Activated T-helper 9 cell treated with anti-CD3 and anti-CD28 coated beads, Interleukin-2, amount 50 U/mL, for 16 hours (primary cell): ENCODE data around the gene S100A14.
"Not testable (repeated sequence)": the region's sequence is repeated elsewhere in the genome, so short reads cannot be mapped to it uniquely, and the experiment has no call there.

Source experiments
- DNase-seq: peaks from one replicate; pipeline ENCODE4 v3.0.0-alpha.2; 2020; ENCODE audit warnings: low read depth

S100A14 gene

DNA sequence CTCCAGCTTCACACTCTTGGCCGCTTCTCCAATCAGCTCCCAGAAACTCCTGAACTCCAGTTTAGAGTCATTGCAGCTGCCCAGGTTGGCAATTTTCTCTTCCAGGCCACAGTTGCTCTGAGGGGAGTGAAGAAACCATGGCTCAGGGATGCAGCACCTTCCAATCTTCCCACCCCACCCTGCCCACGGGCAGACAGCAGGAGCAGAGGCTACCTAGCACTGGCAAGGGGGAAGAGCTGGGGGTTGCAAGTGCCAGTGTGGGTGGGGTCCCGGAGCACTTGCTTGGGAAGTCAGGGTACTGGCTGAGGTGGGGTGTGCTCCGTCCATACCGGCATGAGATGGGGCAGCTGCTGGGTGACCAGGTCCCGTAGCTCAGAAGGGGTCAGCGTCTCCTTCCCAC, 1.2 kb downstream of the S100A14 start:
- no peak for DNase-seq

DNA sequence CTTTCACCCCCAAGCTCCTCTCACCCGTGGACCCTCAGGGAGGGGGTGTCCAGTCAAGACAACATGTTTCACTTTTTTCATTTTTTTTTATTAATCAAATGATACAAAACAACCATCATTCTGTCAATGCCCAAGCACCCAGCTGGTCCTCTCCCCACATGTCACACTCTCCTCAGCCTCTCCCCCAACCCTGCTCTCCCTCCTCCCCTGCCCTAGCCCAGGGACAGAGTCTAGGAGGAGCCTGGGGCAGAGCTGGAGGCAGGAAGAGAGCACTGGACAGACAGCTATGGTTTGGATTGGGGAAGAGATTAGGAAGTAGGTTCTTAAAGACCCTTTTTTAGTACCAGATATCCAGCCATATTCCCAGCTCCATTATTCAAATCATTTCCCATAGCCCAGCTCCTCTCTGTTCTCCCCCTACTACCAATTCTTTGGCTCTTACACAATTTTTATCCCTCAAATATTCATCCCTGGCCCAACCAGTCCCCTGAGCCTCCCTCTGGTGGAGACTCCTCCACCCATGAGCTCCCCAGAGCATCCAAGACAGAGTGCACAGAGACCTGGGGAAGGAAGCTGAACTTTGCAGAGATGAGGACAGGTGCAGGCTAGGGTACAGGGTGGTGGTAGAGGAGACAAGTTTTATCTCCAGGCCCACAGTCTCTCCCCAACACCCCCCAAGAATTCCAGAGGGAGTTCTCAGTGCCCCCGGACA, 1.8 kb downstream of the S100A14 start:
- no peak for DNase-seq

DNA sequence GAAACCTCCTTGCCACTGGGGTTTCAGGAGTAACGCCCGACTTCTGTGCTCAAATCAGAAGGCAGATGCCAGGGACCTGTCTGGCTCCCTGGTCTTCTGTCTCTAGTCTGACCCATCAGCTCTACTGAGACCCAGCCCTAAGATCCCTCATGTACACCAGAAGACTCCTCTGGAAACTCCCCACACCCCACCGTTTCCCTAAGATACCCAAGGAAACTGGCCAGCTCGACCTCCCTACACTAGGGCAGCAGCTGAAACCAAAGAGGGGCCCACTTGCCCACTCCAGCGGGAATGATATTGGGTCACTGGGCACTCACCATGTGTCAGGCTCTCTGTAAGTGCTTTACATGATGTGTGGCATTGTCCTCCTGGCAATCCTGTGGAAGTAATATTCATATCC, 2.7 kb downstream of the S100A14 start:
- no peak for DNase-seq

- no peak for DNase-seq
Observed at GRCh38 chr1:153612755-153613331, 3.3 kb downstream of the S100A14 start, which contains the start of gene S100A16. Gene S100A16 (minus strand): TSS chr1:153613137. CDS start chr1:153608151, 4,986 bp downstream.

GRCh38 chr1:153612111-153612754, 3.9 kb downstream of the S100A14 start:
- DNase-seq, result no peak

- DNase-seq, result no peak
Observed at GRCh38 chr1:153611356-153611755, 4.8 kb downstream of the S100A14 start.

DNA sequence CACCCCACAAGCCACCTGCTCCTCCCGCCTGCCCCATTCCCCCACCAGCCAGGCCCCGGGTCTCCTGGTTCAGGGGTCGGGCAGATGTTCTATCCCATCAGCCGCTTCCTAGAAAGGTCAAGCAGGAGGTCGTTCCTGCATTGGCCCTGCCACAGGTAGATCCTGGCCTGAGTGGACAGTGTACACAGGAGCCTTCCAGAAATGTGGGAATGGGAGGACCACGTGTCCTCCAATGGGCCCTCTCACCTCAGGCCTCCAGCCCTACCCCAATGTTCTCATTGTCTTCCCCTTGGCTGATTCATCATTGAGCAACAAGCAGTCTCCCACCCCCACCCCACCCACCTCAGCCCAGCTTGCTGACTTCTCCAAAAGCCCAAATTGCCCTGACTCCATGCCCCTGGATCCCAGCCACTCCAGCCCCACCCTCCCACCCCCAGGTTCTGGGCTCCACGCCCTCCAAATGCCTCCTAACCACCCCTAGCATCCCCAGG, 5.3 kb downstream of the S100A14 start:
- DNase-seq, result no peak

- no peak for DNase-seq
Observed at GRCh38 chr1:153610334-153610733, 5.8 kb downstream of the S100A14 start.

GRCh38 chr1:153609585-153609907, 6.6 kb downstream of the S100A14 start:
- no peak for DNase-seq

DNA sequence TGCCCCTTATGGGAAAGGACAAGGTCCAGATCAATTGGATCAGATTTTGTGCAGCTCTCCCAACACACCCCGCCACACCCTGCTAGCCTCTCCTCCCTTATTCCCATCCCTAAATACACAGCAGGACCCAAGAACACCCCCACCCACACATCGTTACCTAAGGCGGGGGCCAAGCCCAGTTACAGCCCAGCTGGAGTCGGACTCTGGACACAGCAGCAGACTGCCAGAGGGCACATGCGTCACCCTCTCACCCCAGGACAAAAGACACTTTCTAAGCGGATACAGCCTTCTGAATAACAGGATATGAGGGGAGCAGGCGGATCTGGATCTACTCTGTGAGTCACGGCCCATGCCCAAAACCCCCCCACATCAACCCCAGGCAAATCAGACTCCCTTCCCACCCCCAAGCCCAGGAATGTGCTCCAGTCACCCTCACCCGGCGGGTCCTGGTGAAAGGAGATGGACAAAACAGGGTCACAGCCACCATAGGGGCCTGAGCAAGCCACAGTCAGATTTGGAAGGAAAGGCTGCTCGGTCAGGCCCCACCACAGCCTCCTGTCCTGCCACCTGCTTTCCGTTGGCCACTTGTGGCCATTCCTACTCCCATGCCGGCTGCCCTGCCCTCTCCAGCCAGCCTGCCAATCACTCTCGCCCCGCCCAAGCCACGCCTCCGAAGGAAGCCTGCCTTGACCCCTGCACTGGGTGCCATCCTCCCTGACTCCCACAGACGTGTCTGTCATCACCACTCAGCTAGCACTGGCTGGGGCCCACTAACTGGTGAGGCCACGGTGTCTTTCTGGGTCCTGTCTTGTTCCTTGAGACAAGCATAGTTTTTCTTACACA, 7.2 kb downstream of the S100A14 start:
- DNase-seq, result no peak

- DNase-seq, result no peak
Observed at GRCh38 chr1:153608089-153608682, 7.9 kb downstream of the S100A14 start.

DNA sequence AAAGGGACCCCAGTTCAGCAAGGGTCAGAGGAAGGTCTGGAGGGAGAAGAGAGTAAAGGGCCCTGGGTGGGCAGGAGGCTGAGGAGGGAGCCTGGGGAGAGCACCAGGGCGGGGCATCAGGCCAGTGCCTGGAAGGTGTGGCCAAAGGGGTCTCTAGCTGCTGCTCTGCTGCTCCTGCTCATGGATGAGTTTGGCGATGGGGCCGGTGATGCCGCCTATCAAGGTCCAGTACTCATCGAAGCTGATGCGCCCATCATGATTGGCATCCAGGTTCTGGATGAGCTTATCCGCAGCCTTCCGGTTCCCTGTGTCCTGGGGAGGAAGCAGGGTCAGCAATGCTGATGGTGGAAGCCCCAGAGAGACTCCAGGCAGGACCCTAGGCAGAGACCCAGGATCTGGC, 8.7 kb downstream of the S100A14 start:
- DNase-seq, result no peak

DNA sequence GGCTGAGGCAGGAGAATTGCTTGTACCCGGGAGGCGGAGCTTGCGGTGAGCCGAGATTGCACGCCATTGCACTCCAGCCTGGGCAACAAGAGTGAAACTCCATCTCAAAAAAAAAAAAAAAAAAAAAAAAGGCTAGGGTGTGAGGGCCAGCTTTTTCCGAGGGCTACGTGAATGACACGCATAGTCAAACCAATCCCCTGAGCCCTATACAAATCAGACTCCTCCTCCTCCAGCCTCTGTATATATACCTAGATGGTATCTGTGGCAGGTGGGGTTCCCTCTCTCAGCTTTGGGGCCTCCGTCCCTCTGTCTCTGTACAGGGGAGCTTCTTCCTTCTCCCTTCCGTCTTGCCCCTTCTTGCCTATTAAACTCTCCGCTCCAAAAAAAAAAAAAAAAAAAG, 9.9 kb downstream of the S100A14 start:
- no peak for DNase-seq

DNA sequence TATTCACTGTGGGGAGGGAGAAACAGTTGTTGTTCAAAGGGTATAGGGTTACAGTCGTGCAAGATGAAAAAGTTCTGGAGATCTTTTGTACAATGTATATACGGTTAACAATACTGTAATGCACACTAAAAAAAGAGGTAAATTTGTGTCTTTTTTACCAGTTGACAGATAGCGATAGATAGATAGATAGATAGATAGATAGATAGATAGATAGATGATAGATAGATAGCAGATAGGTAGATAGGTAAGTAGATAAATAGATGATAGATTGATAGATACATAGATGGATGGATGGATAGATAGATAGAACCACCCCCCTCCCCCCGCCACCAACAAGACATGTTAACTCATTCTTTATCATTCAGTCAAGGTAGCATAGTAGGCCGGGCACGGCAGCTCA, 13.4 kb downstream of the S100A14 start:
- DNase-seq, result no peak

- no peak for DNase-seq
Observed at GRCh38 chr1:153599847-153600246, 16.3 kb downstream of the S100A14 start.

DNA sequence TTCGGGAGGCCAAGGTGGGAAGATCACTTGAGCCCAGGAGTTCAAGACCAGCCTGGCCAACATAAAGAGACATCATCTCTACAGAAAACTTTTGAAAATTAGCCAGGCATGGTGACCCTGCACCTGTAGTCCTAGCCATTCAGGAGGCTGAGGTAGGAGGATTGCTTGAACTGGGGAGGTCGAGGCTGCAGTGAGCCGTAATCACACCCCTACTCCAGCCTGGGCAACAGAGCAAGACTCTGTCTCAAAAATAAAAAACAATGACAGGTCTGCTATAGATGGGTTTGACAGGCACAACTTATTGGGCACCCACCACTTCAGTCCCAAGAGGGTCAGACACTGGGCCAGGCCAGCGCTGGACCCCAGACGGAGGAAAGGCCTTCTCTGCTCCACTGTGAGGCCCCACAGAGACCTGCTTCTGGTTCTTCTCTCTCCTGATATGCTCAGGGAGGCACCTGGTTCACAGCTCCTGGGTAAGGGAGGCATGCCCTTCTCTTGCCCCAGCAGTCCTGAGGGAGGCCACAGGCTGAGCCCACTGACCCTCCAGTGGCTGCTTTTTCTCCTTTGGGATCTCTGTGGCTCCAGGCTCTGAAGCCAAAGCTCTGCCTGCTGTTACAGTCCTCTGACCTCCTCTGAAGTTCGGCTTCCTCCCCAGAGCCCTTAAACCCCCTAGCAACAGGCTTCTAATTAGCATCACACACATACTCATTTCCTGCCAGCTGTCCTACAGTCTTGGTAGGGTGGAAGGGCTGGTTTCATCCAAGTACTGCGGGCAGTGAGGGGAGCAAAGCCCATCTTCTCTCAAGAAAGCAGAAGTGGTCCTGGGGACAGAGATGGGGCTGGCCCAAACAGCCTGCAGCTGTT, 17.6 kb downstream of the S100A14 start:
- DNase-seq, result no peak

GRCh38 chr1:153597206-153597605, 18.9 kb downstream of the S100A14 start:
- no peak for DNase-seq

DNA sequence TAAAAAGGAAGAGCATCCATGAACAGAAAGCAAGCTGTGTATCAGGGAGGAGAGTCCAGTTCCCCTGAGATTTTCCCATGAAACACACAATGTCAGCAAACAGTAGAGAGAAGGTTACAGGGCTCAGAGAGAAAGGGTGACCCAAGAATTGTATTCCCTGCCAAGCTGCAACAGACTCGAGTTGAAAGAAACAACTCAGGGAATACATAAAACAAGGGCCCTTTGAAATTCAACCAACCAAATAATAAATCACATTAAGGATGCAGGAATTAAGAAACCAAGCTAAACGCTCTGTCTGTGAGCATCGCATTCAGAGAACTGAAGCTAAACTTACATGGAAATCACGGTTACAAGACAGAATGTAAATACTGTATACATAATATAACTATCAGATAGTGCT, 23.4 kb downstream of the S100A14 start:
- DNase-seq, result no peak

GRCh38 chr1:153588482-153588881, 27.6 kb downstream of the S100A14 start:
- DNase-seq, result no peak

- not testable (repeated sequence) for DNase-seq
Observed at GRCh38 chr1:153588033-153588432, 28.1 kb downstream of the S100A14 start.

DNA sequence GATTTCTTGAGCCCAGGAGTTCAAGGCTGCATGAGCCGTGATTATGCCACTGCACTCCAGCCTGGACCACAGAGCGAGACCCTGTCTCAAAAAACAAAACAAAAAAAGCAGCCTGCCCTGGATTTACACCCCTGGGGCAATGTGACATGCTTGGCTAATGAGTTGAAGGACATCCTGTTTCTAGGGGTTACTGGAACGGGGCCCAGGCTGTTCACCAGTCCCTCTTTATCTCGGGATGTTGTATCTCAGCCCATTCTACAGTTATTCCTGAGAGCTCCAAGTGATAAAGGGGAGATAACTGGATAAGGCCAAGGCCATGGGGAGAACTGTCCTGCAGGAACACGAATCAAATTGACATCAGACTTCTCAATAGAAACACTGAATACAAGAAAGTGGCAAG, 28.8 kb downstream of the S100A14 start:
- DNase-seq, result no peak
